ENCODE data around the gene GRAMD2A. TPM values are rescaled to one million over a fixed set of nuclear protein-coding genes. Genes with fewer than 3 reads are reported as not detected.

Gene GRAMD2A
- not detected in 2 replicates for total RNA-seq (2013; cell fraction: nucleolus; rRNA removed)
- total RNA-seq (2014; rRNA removed) (not detected in 2 replicates), total RNA-seq (2014; rRNA removed; fragmentation: Illumina TruSeq; extraction: Trizol) (not detected in 2 replicates), total RNA-seq (2021) (not detected in 2 replicates), polyA plus RNA-seq (2011; rRNA removed) (not detected in 2 replicates), polyA plus RNA-seq (2014; fragmentation: Illumina TruSeq; extraction: Trizol) (not detected in 2 replicates), polyA plus RNA-seq (2014; fragmentation: Nextera tagmentation; extraction: Ambion mirVana) (under 1 TPM in 1 of 2 experiments, not detected in 1; 0.02 TPM), polyA plus RNA-seq (2014; rRNA removed) (not detected in 2 replicates), polyA plus RNA-seq (2016; fragmentation: Nextera tagmentation; extraction: Ambion mirVana) (under 1 TPM in 1 of 2 experiments, not detected in 1; 0.35 TPM), polyA minus RNA-seq (2011; rRNA and poly(A)+ RNA removed) (not detected in 2 replicates), Bru-seq, nascent RNA (percentile 7 among the genes with signal in this experiment), BruChase-seq, experiment 1, labeled RNA remaining after a 6-hour chase (percentile 11 among the genes with signal in this experiment), BruChase-seq, experiment 2, labeled RNA remaining after a 2-hour chase (percentile 8 among the genes with signal in this experiment)
- polyA plus RNA-seq (2011; ENCODE audit: low read depth) = not detected
- polyA plus RNA-seq (2011; cell fraction: cytosol; rRNA removed) = not detected in 2 replicates
- polyA plus RNA-seq (2011; cell fraction: nucleus; rRNA removed) = not detected in 2 replicates
- polyA plus RNA-seq (2012) = not detected in 2 replicates
- polyA minus RNA-seq (2011; cell fraction: cytosol; rRNA and poly(A)+ RNA removed) = not detected in 2 replicates
- not detected in 2 replicates for polyA minus RNA-seq (2011; cell fraction: nucleus; rRNA and poly(A)+ RNA removed)
- long read RNA-seq, experiment 1 = 0 reads
- long read RNA-seq, experiment 2 = 0 reads

- RAD21 ChIA-PET (ENCODE audit: unreplicated experiment) = interaction anchor here (0.6 to 1.5 kb wide), 3 partner anchors 10 to 32 kb away, joined by 3 to 5 read pairs (median 3); no protein-coding TSS in a partner anchor
- TF ChIP-seq, protein P1, sequence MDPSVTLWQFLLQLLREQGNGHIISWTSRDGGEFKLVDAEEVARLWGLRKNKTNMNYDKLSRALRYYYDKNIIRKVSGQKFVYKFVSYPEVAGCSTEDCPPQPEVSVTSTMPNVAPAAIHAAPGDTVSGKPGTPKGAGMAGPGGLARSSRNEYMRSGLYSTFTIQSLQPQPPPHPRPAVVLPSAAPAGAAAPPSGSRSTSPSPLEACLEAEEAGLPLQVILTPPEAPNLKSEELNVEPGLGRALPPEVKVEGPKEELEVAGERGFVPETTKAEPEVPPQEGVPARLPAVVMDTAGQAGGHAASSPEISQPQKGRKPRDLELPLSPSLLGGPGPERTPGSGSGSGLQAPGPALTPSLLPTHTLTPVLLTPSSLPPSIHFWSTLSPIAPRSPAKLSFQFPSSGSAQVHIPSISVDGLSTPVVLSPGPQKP (IDR thresholded peaks at IDR 0.05; ENCODE audit: low read depth, low read length) = no peak
- TF ChIP-seq POLR2AphosphoS5 (IDR thresholded peaks at IDR 0.05; ENCODE audit: low read length) (no peak), BCL3 (IDR thresholded peaks at IDR 0.05; ENCODE audit: borderline replicate concordance, insufficient read depth, low read depth, low read length, poor library complexity, severe bottlenecking) (peak; percentile 39), EGR1 (IDR thresholded peaks at IDR 0.05; ENCODE audit: borderline replicate concordance in 1 of 2, low read depth in 2 of 2, low read length in 2 of 2) (peak in 1 of 2 experiments; percentile 12; a peak in 1 of 3 replicates), RFX5 (IDR thresholded peaks at IDR 0.05; ENCODE audit: low read depth, low read length) (no peak), ZNF24 (IDR thresholded peaks at IDR 0.05) (no peak), DPF2 (IDR thresholded peaks at IDR 0.05) (no peak), NBN (IDR thresholded peaks at IDR 0.05) (no peak), MTA3 (IDR thresholded peaks at IDR 0.05; ENCODE audit: borderline replicate concordance, low read length) (peak; percentile 51; the same call in 1 of the 2 replicates), NR2C2 (IDR thresholded peaks at IDR 0.05; ENCODE audit: borderline replicate concordance, control insufficient read depth, insufficient read length, low read depth) (no peak)
- TF ChIP-seq, protein P2, sequence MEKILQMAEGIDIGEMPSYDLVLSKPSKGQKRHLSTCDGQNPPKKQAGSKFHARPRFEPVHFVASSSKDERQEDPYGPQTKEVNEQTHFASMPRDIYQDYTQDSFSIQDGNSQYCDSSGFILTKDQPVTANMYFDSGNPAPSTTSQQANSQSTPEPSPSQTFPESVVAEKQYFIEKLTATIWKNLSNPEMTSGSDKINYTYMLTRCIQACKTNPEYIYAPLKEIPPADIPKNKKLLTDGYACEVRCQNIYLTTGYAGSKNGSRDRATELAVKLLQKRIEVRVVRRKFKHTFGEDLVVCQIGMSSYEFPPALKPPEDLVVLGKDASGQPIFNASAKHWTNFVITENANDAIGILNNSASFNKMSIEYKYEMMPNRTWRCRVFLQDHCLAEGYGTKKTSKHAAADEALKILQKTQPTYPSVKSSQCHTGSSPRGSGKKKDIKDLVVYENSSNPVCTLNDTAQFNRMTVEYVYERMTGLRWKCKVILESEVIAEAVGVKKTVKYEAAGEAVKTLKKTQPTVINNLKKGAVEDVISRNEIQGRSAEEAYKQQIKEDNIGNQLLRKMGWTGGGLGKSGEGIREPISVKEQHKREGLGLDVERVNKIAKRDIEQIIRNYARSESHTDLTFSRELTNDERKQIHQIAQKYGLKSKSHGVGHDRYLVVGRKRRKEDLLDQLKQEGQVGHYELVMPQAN (conservative IDR thresholded peaks at IDR 0.05) = no peak
- TF ChIP-seq, protein P3, sequence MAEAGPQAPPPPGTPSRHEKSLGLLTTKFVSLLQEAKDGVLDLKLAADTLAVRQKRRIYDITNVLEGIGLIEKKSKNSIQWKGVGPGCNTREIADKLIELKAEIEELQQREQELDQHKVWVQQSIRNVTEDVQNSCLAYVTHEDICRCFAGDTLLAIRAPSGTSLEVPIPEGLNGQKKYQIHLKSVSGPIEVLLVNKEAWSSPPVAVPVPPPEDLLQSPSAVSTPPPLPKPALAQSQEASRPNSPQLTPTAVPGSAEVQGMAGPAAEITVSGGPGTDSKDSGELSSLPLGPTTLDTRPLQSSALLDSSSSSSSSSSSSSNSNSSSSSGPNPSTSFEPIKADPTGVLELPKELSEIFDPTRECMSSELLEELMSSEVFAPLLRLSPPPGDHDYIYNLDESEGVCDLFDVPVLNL (IDR thresholded peaks at IDR 0.05; ENCODE audit: low read depth, low read length) = no peak
These were observed at the start of gene GRAMD2A for GRCh38 chr15:72197460-72198355. GRAMD2A (minus strand) TSS chr15:72197787.

More at GRCh38 chr15:72197460-72198355, at the start of gene GRAMD2A:
- H3K4me3 ChIP-seq = no peak within 1 kb of the TSS
- no peak within 1 kb of the TSS for H2AFZ ChIP-seq (ENCODE audit: control insufficient read depth, low read depth, low read length)
- H3K27ac ChIP-seq (ENCODE audit: control insufficient read depth, insufficient read depth) = no peak within 1 kb of the TSS
- intact Hi-C loops (cut with micrococcal nuclease; ENCODE audit: unreplicated experiment) = loop anchor here (5.0 kb wide), 1 partner anchor 90 kb away; no protein-coding TSS in a partner anchor
- H3K9ac ChIP-seq (ENCODE audit: control insufficient read depth, insufficient read depth, low read length) = no peak within 1 kb of the TSS
- ChIA-PET CTCF (interaction anchor here (1.2 to 2.1 kb wide), 3 partner anchors 10 to 115 kb away, joined by 4 to 7 read pairs (median 5); no protein-coding TSS in a partner anchor), SMC1A (ENCODE audit: uncharacterized antibody, unreplicated experiment) (interaction anchor here (0.5 to 1.3 kb wide), 2 partner anchors 30 to 296 kb away, joined by 3 to 5 read pairs; no protein-coding TSS in a partner anchor), POLR2A (no interaction called here)
- no peak for FAIRE-seq
- in situ Hi-C loops (cut with MboI) = no loop called here
- no TSS peak for BruUV-seq (replicated peaks)
- H3K4me2 ChIP-seq (ENCODE audit: control insufficient read depth, insufficient read depth) = peak within 1 kb of the TSS; percentile 44; the same call in 1 of the 2 replicates
- no peak for DNase-seq (ENCODE audit: low read depth, low spot score)
- H3K4me1 ChIP-seq (ENCODE audit: control insufficient read depth, insufficient read depth, low read length) = no peaks in the 10 kb centered on the region; the same call in 1 of the 2 replicates
- H4K20me1 ChIP-seq (ENCODE audit: control insufficient read depth, insufficient read depth) = peaks cover 3% of the 10 kb centered on the region
- WGBS (ENCODE audit: insufficient coverage, insufficient replicate concordance, low lambda C conversion rate, missing lambda C conversion rate) = 23% methylated on average over 40 of the region's 83 CpGs
- no peaks in the 10 kb centered on the region for H3K9me3 ChIP-seq (replicated peaks; ENCODE audit: control insufficient read depth, insufficient read depth, low read length)
- peaks cover 35 to 39% of the 10 kb centered on the region in 2 experiments for H3K36me3 ChIP-seq (ENCODE audit: control insufficient read depth in 2 of 2, insufficient read depth in 2 of 2, low read length in 1 of 2)
- H3K27me3 ChIP-seq (replicated peaks in 1 of 2; ENCODE audit: control insufficient read depth in 2 of 2, insufficient read depth in 2 of 2, low read length in 1 of 2) = no peaks in the 10 kb centered on the region
- peak; percentile 22; the same call in 1 of the 3 replicates for ATAC-seq
- no peaks in the 10 kb centered on the region for H3K79me2 ChIP-seq (ENCODE audit: control insufficient read depth, insufficient read depth, low read length)
